ENCODE results near the gene PTBP1. TPM values are rescaled to one million over a fixed set of nuclear protein-coding genes. Genes with fewer than 3 reads are reported as not detected.

Gene PTBP1
- total and polyA plus RNA-seq, 2 donors (not counting 1 experiment from before 2014, with no cell fraction given) = 137 to 309 TPM

GRCh38 chr19:795073-795611 is 2.1 kb upstream of the PTBP1 start:
- Mint-ChIP-seq H3K4me1 (peaks cover 20% of the 10 kb centered on the region), H3K27me3 (no peaks in the 10 kb centered on the region), H3K9me3 (ENCODE audit: insufficient read depth) (no peaks in the 10 kb centered on the region), H3K4me3 (peak overlapping the region; percentile 37), H3K27ac (no peak overlapping the region)
- peaks cover 33% of the 10 kb centered on the region for H3K79me2 ChIP-seq (ENCODE audit: control insufficient read depth, insufficient read depth, low read length)
- no peak overlapping the region for H3K4me2 ChIP-seq (replicated peaks; ENCODE audit: low read depth, low read length, poor library complexity, severe bottlenecking)
- H3K9me3 ChIP-seq (ENCODE audit: control extremely low read depth in 1 of 3, control insufficient read depth in 2 of 3, insufficient read depth in 1 of 3, low read length in 2 of 3) = no peaks in the 10 kb centered on the region
- DNase-seq = peak; percentile 32
- peaks cover 0 to 13% of the 10 kb centered on the region in 2 experiments for H3K36me3 ChIP-seq (replicated peaks in 1 of 2; ENCODE audit: control extremely low read depth in 1 of 2, control insufficient read depth in 1 of 2, extremely low read depth in 1 of 2, insufficient read depth in 2 of 2, low read length in 1 of 2)
- H3K4me3 ChIP-seq (ENCODE audit: control extremely low read depth in 1 of 5, extremely low read depth in 1 of 5, insufficient read depth in 1 of 5, low read depth in 2 of 5, low read length in 4 of 5) = no peak overlapping the region
- no peaks in the 10 kb centered on the region for H3K27me3 ChIP-seq (replicated peaks in 1 of 4; ENCODE audit: control extremely low read depth in 1 of 4, control insufficient read depth in 3 of 4, insufficient read depth in 4 of 4, low read length in 3 of 4)
- H3K4me1 ChIP-seq (ENCODE audit: control insufficient read depth in 2 of 2, insufficient read depth in 2 of 2, low read length in 2 of 2) = peaks cover 12 to 30% of the 10 kb centered on the region in 2 donors
- no peak overlapping the region for H2AFZ ChIP-seq (ENCODE audit: insufficient read depth, low read depth, low read length, poor library complexity, severe bottlenecking)
- no peak overlapping the region for H3K27ac ChIP-seq (ENCODE audit: low read length in 2 of 2)
- peaks cover 23% of the 10 kb centered on the region for H4K20me1 ChIP-seq (ENCODE audit: control insufficient read depth, insufficient read depth, low read length, poor library complexity, severe bottlenecking)
- TF ChIP-seq, protein P1, sequence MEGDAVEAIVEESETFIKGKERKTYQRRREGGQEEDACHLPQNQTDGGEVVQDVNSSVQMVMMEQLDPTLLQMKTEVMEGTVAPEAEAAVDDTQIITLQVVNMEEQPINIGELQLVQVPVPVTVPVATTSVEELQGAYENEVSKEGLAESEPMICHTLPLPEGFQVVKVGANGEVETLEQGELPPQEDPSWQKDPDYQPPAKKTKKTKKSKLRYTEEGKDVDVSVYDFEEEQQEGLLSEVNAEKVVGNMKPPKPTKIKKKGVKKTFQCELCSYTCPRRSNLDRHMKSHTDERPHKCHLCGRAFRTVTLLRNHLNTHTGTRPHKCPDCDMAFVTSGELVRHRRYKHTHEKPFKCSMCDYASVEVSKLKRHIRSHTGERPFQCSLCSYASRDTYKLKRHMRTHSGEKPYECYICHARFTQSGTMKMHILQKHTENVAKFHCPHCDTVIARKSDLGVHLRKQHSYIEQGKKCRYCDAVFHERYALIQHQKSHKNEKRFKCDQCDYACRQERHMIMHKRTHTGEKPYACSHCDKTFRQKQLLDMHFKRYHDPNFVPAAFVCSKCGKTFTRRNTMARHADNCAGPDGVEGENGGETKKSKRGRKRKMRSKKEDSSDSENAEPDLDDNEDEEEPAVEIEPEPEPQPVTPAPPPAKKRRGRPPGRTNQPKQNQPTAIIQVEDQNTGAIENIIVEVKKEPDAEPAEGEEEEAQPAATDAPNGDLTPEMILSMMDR (IDR thresholded peaks at IDR 0.05) = no peak
- TF ChIP-seq EZH2 (IDR thresholded peaks at IDR 0.05; ENCODE audit: borderline replicate concordance, insufficient read depth, low read depth, low read length, poor library complexity, severe bottlenecking) = no peak
- ATAC-seq (ENCODE audit: low read depth) = no peak
- POLR2A ChIA-PET = interaction anchor here (0.6 kb wide), 1 partner anchor 1147 kb away, joined by 6 read pairs; no protein-coding TSS in a partner anchor
- WGBS (ENCODE audit: insufficient coverage) = 97% methylated on average over 24 of the region's 28 CpGs
- intact Hi-C loops (cut with micrococcal nuclease) = no loop called here
- H3K9ac ChIP-seq (ENCODE audit: low read length) = no peak overlapping the region
- CTCF ChIA-PET = no interaction called here

All from B cell (primary cell).